GM12872 (cell line): Measurements from ENCODE around the gene ARV1.

Experiments used
- TF ChIP-seq, protein P1 (sequence below): IDR thresholded peaks from 3 replicates; pipeline ENCODE4 v1.5.1; 2011; ENCODE audit warnings: low read depth, mild to moderate bottlenecking, low read length, moderate library complexity; ENCODE audit not compliant: insufficient read depth

Gene ARV1

DNA sequence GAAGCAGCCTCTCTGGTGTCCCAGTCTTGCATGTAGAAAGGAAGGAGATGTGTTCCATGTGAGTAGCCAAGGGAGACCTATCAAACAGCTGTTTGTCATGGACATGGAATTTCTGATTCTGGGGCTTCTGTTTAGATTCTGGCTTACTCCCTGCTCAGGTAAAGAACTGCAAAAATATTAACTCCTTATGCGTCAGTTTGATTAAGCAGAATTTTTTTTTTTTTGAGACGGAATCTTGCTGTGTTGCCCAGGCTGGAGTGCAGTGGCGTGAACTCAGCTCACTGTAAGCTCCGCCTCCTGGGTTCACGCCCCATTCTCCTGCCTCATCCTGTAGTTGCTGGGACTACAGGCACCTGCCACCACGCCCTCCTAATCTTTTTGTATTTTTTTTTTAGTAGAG is 6.8 kb downstream of the ARV1 start:
- TF ChIP-seq, protein P1, sequence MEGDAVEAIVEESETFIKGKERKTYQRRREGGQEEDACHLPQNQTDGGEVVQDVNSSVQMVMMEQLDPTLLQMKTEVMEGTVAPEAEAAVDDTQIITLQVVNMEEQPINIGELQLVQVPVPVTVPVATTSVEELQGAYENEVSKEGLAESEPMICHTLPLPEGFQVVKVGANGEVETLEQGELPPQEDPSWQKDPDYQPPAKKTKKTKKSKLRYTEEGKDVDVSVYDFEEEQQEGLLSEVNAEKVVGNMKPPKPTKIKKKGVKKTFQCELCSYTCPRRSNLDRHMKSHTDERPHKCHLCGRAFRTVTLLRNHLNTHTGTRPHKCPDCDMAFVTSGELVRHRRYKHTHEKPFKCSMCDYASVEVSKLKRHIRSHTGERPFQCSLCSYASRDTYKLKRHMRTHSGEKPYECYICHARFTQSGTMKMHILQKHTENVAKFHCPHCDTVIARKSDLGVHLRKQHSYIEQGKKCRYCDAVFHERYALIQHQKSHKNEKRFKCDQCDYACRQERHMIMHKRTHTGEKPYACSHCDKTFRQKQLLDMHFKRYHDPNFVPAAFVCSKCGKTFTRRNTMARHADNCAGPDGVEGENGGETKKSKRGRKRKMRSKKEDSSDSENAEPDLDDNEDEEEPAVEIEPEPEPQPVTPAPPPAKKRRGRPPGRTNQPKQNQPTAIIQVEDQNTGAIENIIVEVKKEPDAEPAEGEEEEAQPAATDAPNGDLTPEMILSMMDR = no peak

DNA sequence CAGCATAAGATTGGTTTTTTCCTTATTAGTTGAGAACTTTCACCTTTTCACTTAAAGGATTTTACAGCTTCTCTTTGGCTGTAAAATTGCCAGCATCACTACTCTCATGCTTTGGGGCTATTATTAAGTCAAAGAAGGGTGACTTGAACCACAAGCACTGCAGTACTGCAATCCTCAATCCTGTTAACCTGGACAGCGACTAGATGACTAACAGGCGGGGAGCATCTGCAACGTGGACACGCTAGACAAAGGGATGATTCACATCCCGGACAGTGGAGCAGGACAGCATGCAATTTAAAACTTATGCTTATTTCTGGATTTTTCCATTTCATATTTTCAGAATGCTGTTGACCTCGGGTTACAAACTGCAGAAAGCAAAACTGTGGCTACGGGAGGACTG is 8.1 kb downstream of the ARV1 start:
- TF ChIP-seq, protein P1 = no peak

DNA sequence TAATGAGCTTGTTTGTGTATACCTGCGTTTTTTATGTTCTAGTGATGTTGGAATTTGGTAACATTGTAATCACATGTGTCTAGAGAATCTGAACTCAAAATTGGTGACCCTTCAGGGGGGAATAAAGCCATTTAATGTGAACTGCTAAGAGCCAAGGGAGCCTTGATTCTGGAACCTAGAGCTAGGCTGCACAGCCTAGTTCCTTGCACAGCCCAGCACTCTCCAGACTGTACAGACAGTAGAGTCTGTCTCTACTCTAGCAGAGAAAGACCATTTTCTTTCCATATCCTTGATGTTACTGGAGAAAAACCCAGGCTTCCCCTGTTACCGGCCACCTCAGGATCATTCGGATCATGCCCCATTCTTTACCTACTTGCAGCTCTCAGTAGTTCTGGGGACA is 8.6 kb downstream of the ARV1 start:
- TF ChIP-seq, protein P1 = no peak

DNA sequence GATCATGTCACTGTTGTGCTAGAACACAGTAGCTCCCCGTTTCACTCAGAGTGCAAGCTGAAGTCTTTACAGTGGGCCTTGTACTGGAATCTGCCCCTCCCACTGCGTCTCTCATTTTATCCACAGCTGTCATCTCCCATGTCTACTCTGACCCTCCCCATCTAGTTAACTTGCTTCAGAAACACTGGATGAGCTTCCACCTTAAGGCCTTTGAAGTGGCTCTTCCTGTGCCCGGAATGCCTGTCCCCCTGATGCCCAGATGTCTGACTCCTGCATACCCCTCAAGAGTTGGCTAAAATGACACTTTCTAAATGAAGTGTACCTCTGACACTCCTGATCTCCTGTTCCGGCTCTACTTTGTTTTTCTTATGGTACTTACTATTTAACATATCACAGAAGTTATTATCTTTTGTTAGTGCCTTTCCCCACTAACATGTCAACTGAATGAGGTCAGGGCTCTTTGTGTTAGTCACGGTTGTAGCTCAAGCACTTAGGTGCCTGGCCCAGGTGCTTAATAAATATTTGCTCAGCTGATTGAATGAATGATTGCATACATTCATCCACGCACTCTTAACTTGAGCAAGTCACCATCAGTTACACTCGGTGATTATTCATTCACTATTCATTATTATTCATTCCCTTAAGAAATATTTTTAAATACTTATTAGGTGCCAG is 13.3 kb downstream of the ARV1 start:
- TF ChIP-seq, protein P1 = no peak

DNA sequence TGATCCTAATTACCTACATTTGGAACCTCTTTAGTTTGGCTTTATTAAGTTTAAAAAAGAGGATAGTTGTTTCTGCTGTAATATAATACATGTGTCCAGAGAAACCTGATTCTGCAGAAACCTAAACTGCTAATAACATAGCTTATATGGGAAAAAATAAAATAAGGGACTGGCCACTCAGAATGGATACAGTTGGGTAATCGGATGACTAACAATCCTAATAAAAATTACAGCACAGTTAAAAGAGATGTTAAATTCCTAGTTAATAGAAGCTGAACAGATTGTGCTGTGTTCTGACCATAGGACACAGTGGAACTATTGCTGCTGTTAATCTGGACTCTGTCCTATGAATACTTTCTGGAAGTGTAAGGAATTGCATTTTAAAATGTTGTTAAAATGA is 16.0 kb downstream of the ARV1 start:
- TF ChIP-seq, protein P1 = no peak

DNA sequence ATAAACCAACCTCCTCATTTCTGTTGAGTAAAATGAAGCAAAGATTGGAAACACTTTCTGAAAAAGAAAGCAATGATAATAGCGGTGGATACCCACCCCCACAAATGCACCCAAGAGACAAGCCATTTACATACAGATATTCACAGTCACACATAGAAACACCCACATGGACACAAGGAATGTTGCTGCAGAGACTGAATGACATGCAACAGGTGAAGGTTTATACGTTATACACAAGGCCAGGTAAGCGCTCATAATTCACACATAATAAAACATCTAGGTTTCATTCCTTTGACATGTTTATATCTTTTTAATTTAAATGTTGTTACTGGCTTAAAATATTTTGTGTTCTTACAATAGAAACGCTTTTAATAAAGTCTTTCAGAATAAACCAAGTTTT is 21.3 kb downstream of the ARV1 start:
- TF ChIP-seq, protein P1 = no peak

DNA sequence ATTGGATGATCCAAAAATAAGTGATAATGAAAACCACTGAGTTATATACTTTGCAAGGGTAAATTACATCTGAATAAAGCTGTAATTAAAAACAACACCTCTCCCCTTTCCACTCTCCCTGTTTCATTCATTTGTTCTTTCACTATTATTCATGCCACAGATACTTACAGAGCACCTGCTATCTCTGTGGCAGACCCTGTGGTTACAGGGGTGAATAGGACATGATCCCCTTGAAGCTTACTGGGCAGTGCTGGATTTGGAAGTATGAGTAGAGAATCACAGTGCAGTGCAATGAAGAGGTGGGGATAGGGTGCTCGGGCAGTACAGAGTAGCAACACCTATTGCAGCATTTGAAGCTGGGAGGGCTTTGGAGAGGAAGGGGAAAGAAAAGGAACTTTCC is 21.7 kb downstream of the ARV1 start:
- TF ChIP-seq, protein P1 = no peak

DNA sequence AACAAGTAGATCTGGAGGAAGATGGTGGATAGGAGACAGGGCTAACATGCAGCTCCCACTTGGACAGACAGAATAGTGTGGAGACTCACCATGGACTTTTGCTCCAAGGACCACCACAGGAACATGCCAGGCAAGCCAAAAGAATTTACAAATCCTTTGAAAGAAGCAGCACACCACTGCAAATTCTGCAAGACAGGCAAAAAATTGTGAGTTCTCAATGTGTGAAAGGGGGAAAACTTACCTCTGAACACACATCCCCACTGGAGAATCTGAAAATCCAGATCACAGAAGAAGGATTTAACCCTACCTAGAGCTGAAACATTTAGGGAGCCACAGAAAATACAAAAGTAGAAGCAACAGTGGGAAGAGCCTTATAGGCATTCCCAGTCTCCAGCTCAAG is 23.0 kb downstream of the ARV1 start:
- TF ChIP-seq, protein P1 = no peak
